Loucy (cell line): ENCODE results near the gene TMEM132E.

Source experiments
- H2AFZ ChIP-seq: fragments of 200-600 bp; sonication (generic); 2 replicates; pipeline ENCODE4 v1.6.0; 2016; ENCODE audit warnings: antibody characterized with exemption, mild to moderate bottlenecking, low read length, moderate library complexity
- H3F3A ChIP-seq: fragments of 200-600 bp; 2 replicates; pipeline ENCODE4 v1.6.0; 2016; ENCODE audit warnings: antibody characterized with exemption, low read depth, mild to moderate bottlenecking
- H3K27me3 ChIP-seq: fragments of 200-600 bp; sonication (generic); 2 replicates; pipeline ENCODE4 v1.6.1; 2014; ENCODE audit warnings: low read length, mild to moderate bottlenecking; ENCODE audit not compliant: insufficient read depth, poor library complexity, severe bottlenecking
- H3K36me3 ChIP-seq: fragments of 200-600 bp; sonication (generic); 2 replicates; pipeline ENCODE4 v1.6.1; 2016; ENCODE audit warnings: low read length; ENCODE audit not compliant: insufficient read depth
- H3K4me1 ChIP-seq: fragments of 200-600 bp; sonication (generic); 2 replicates; pipeline ENCODE4 v1.5.1; 2014; ENCODE audit warnings: low read length, mild to moderate bottlenecking; ENCODE audit not compliant: insufficient read depth, poor library complexity, severe bottlenecking
- H3K4me2 ChIP-seq: fragments of 200-600 bp; sonication (generic); 2 replicates; pipeline ENCODE4 v1.6.0; 2014; ENCODE audit warnings: antibody characterized with exemption, low read length, low read depth, mild to moderate bottlenecking; ENCODE audit not compliant: poor library complexity, severe bottlenecking
- H3K4me3 ChIP-seq: fragments of 200-600 bp; sonication (generic); 2 replicates; pipeline ENCODE4 v1.5.1; 2014; ENCODE audit warnings: low read length, mild to moderate bottlenecking, mixed read lengths; ENCODE audit not compliant: poor library complexity, severe bottlenecking
- H3K79me2 ChIP-seq: fragments of 200-600 bp; sonication (generic); 2 replicates; pipeline ENCODE4 v1.6.1; 2014; ENCODE audit warnings: low read length; ENCODE audit not compliant: insufficient read depth
- H3K9ac ChIP-seq: fragments of 200-600 bp; sonication (generic); 2 replicates; pipeline ENCODE4 v1.6.0; 2014; ENCODE audit warnings: mild to moderate bottlenecking, low read depth, low read length, moderate library complexity; ENCODE audit not compliant: poor library complexity, severe bottlenecking
- H3K9me2 ChIP-seq: fragments of 200-600 bp; sonication (generic); replicated peaks from 2 replicates; pipeline ENCODE4 v1.6.1; 2016; ENCODE audit warnings: low read depth, low read length, mixed read lengths
- H3K9me3 ChIP-seq: fragments of 200-600 bp; sonication (generic); 2 replicates; pipeline ENCODE4 v1.6.1; 2014; ENCODE audit warnings: mild to moderate bottlenecking, antibody characterized with exemption, low read length, low read depth; ENCODE audit not compliant: insufficient read depth
- H4K20me1 ChIP-seq: fragments of 200-600 bp; sonication (generic); 2 replicates; pipeline ENCODE4 v1.6.0; 2014; ENCODE audit warnings: antibody characterized with exemption, low read length, mild to moderate bottlenecking; ENCODE audit not compliant: insufficient read depth, poor library complexity, severe bottlenecking
- EZH2phosphoT487 ChIP-seq: fragments of 200-600 bp; IDR thresholded peaks from 2 replicates; pipeline ENCODE4 v1.6.1; 2018; ENCODE audit warnings: antibody characterized with exemption, mild to moderate bottlenecking, moderate library complexity, borderline replicate concordance
- TF ChIP-seq, protein P1 (sequence below): fragments of 200-600 bp; sonication (generic); conservative IDR thresholded peaks from 2 replicates; pipeline ENCODE4 v1.5.1; 2014; ENCODE audit warnings: mild to moderate bottlenecking, antibody characterized with exemption, low read length

Gene TMEM132E

DNA sequence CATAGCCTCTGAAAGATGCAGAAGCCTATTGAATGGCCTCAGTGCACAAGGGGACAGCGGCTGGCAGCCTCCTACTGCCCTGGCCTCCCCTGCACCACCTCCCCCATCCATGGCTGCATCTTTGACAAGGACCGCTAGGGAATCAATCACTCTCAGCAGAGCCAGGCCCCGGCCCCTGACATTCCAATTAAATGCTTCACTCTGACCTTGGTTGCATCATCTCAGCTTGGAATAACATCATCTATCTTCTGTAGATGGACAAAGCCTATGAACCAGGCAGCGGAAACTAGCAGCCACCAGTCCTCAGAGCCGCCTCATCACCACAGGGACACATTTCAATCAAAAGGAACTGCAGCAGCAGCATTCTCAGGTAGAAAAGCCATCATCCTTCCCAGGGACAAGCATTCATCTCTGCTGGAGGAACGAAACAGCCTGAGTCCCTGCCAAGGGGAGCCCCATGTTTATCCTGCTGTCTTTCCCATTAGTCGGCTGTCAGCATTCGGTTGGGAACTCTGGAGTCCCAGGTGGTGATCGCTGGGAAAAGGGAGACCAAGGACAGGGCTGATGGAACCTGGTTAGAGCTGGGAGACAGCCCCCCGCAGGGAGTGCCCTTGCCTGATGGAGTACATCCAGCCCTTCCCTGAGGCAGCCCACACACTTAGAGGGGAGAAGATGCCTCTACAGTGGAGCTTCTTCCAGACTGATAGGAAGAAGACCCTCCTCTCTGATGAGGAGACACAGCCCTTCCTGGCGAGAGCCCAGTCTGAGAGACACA is 11.5 kb upstream of the TMEM132E start:
- no peak overlapping the region for H2AFZ ChIP-seq
- H3K9me2 ChIP-seq: no peaks in the 10 kb centered on the region
- no peak overlapping the region for H3K4me3 ChIP-seq
- no peaks in the 10 kb centered on the region for H3K27me3 ChIP-seq
- TF ChIP-seq, protein P1, sequence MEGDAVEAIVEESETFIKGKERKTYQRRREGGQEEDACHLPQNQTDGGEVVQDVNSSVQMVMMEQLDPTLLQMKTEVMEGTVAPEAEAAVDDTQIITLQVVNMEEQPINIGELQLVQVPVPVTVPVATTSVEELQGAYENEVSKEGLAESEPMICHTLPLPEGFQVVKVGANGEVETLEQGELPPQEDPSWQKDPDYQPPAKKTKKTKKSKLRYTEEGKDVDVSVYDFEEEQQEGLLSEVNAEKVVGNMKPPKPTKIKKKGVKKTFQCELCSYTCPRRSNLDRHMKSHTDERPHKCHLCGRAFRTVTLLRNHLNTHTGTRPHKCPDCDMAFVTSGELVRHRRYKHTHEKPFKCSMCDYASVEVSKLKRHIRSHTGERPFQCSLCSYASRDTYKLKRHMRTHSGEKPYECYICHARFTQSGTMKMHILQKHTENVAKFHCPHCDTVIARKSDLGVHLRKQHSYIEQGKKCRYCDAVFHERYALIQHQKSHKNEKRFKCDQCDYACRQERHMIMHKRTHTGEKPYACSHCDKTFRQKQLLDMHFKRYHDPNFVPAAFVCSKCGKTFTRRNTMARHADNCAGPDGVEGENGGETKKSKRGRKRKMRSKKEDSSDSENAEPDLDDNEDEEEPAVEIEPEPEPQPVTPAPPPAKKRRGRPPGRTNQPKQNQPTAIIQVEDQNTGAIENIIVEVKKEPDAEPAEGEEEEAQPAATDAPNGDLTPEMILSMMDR: no peak
- TF ChIP-seq EZH2phosphoT487: no peak
- H3K4me1 ChIP-seq: no peaks in the 10 kb centered on the region
- H3K36me3 ChIP-seq: no peaks in the 10 kb centered on the region
- no peaks in the 10 kb centered on the region for H4K20me1 ChIP-seq
- H3K79me2 ChIP-seq: no peaks in the 10 kb centered on the region
- no peaks in the 10 kb centered on the region for H3K9me3 ChIP-seq
- H3F3A ChIP-seq: no peaks in the 10 kb centered on the region
- no peak overlapping the region for H3K4me2 ChIP-seq
- no peak overlapping the region for H3K9ac ChIP-seq

DNA sequence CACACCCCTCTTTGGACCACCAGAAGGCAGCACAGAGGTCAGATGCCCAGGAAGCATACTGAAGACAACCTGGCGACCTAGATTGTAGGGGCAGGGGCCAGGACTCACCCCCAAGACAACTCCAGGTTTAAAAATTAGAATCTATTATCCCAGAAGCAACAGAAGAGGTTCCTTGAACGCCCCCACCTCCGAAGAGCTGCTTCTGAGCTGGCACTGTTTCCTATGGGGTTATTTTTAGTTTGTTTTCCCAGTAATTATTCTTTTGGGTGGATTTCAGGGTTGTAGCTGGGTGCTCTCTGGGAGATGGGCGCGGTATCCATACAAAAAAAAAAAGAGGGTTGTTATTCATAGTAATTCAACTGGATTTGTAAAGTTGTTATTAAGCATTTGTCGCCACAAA is 10.4 kb upstream of the TMEM132E start:
- Histone ChIP-seq H2AFZ (no peak overlapping the region), H3K36me3 (no peaks in the 10 kb centered on the region), H4K20me1 (no peaks in the 10 kb centered on the region), H3F3A (no peaks in the 10 kb centered on the region), H3K4me2 (no peak overlapping the region), H3K27me3 (no peaks in the 10 kb centered on the region), H3K4me3 (no peak overlapping the region), H3K9me2 (no peaks in the 10 kb centered on the region), H3K9me3 (no peaks in the 10 kb centered on the region), H3K4me1 (no peaks in the 10 kb centered on the region), H3K9ac (no peak overlapping the region), H3K79me2 (no peaks in the 10 kb centered on the region)
- no peak for TF ChIP-seq EZH2phosphoT487
- TF ChIP-seq, protein P1: no peak

DNA sequence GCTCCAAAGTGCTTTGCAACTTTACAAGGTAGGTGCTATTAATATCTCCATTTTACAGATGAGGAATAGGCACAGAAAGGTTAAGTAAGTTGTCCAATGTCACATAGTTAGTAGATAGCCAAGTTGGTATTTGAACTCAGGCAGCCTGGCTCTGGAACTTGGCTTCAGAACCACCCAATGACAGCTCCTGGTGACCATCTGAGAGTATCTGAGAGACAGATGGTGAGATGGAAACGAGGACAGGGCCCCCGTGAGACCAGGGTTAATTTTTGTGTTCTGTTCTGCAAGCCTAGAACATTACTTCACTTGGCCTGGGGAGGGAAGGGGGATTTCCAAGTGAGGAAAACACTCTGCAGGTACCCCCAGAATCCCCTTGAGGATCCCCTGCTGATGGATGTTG is 9.8 kb upstream of the TMEM132E start:
- no peak overlapping the region for H2AFZ ChIP-seq
- H3K79me2 ChIP-seq: no peaks in the 10 kb centered on the region
- TF ChIP-seq EZH2phosphoT487: no peak
- TF ChIP-seq, protein P1: no peak
- no peaks in the 10 kb centered on the region for H3K9me3 ChIP-seq
- no peaks in the 10 kb centered on the region for H3K27me3 ChIP-seq
- no peaks in the 10 kb centered on the region for H3K4me1 ChIP-seq
- H3K4me3 ChIP-seq: no peak overlapping the region
- H3K36me3 ChIP-seq: no peaks in the 10 kb centered on the region
- H3F3A ChIP-seq: no peaks in the 10 kb centered on the region
- no peak overlapping the region for H3K4me2 ChIP-seq
- H4K20me1 ChIP-seq: no peaks in the 10 kb centered on the region
- no peaks in the 10 kb centered on the region for H3K9me2 ChIP-seq
- H3K9ac ChIP-seq: no peak overlapping the region
